ENCODE data around the gene KCNJ10.

KCNJ10 gene

DNA sequence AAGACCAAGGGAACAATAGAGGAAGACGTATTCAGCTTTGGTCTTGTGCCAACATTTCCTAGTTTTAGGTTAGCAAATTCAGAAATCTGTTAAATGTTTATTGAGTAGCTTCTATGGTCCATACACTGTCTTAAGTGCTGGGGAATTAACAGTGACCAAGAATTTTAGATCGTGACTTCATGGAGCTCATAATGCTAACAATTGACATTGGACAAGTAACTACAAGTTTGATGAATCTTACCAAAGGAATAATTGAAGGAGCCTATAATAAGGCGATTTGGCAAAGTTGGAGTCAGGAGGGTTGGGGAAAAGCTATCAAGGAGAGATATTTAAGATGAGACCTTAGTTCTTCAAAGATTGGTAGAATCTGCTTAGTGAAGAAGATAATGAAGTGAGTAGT lies 114.5 kb downstream of the KCNJ10 start:
- no peak for DNase-seq

DNA sequence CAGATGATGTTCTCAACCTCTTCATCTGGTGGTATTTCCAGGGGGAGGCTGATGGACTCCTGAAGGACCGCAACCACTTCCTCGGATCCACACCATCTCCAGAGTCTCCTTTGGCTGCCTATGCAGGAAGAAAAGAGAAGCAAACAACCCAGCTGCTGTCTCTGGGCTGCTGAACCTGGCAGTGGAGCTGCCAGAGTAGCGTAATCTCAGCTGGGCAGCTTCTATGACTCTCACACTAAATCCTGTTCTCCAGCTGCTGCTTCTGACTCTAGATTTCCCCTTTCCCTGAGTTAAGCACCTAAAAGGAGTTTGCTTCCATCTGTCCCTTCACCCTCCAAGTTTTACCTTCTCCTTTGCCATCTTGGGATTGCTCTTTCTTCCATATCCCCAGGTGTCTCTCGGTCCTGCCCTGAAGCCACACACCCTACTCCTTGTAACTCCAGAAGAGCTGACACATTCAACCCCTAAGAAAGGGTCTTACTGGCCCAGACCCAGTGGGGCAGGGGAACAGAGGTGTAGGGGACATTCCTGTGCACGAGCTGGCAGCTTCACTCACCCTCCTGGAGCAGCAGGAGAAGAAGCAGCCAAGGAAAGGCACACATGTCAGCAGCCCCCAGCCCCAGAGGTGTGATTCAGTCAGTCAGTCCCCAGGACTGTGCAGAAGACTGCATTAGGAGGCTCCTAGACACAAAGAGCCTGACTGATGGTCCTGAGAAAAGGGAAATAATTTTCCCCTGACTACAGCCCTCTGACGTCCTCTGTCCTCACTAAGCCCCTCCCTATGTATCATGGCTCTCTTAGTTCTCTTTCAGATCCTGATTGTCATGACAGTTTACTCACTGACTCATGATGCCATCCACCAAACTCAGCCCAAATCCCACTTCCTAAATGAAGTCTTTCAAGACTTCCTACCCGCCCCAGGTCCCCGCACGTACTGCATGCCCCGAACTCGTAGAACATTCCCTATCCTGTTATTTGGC lies 116.1 kb downstream of the KCNJ10 start, which contains the start of gene SLAMF9:
Gene SLAMF9 (minus strand): TSS at position 702 of the 980 bp plus-strand sequence. CDS start 100 bp downstream, at position 602.
- peak; percentile 4 for DNase-seq

DNA sequence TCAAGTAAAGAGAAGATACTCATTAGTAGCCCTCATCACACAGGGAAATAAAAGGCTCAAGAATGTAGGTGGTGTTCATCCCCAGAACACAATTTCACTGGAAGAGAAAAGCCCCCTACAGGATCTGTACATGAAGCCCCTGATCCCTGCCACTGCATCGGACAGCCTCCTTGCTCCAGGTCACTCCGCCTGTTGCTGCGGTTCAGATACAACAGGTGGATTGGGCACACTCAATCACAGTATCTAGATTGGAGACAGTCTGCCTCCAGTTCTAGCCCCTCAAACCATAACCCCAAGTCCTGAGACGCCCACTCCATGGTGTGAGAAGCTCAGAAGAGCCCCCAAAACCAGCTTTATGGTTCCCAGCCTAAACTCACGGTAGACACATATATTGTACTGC lies 117.0 kb downstream of the KCNJ10 start:
- DNase-seq = no peak

DNA sequence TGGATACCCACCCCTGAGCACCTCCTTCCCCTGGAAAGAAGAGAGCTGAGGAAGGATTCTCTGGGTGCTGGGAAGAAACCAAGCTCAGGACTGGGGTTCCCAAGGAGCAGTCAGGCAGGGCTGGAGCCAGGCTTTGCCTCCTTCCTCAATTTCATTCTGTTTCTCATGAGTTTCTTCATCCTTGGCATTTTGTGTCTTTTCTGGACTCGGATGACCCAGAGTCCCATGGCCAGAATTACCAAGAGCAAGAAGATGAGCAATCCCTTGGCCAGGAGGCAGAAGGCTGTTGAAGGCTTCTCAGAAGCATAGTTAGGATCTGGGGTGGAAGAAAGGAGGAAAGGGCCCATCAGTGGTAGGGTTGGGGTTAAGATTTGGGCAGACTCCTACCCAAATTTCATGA lies 118.4 kb downstream of the KCNJ10 start:
- DNase-seq = no peak

GRCh38 chr1:159951016-159951415 lies 118.9 kb downstream of the KCNJ10 start:
- no peak for DNase-seq

- DNase-seq = no peak
Measured at GRCh38 chr1:159949981-159950381, 120.0 kb downstream of the KCNJ10 start.

GRCh38 chr1:159949123-159949522 lies 120.8 kb downstream of the KCNJ10 start:
- no peak for DNase-seq

All from CD4-positive, alpha-beta T cell treated with Interleukin-17A for 1 hour (primary cell).